HG03103 (cell line): Measurements from ENCODE around the gene CLEC18A.
"Not testable (repeated sequence)": the region's sequence is repeated elsewhere in the genome, so short reads cannot be mapped to it uniquely, and the experiment has no call there.

Experiments used
- ATAC-seq: cut with Tn5 transposase; IDR thresholded peaks from one replicate; pipeline ENCODE4 v1.9.1; 2021; ENCODE audit warnings: low read depth; ENCODE audit not compliant: unreplicated experiment

CLEC18A gene

GRCh38 chr16:69951017-69951671 lies at the start of gene CLEC18A:
TSS of gene CLEC18A (plus strand) at chr16:69951334. CDS start at chr16:69951367, 33 bp downstream.
- ATAC-seq = not testable (repeated sequence)

GRCh38 chr16:69903865-69904415 lies 47.2 kb upstream of the CLEC18A start:
- no peak for ATAC-seq

GRCh38 chr16:69904495-69905170 lies 46.5 kb upstream of the CLEC18A start:
- ATAC-seq = no peak

- ATAC-seq = no peak
Measured at GRCh38 chr16:69905171-69905555, 46.0 kb upstream of the CLEC18A start.

- no peak for ATAC-seq
Measured at GRCh38 chr16:69906838-69907401, 44.2 kb upstream of the CLEC18A start.

- ATAC-seq = no peak
Measured at GRCh38 chr16:69909043-69909442, 42.1 kb upstream of the CLEC18A start.

GRCh38 chr16:69909760-69910159 lies 41.4 kb upstream of the CLEC18A start:
- ATAC-seq = no peak

- ATAC-seq = no peak
Measured at GRCh38 chr16:69910964-69911363, 40.2 kb upstream of the CLEC18A start.

GRCh38 chr16:69916462-69916861 lies 34.7 kb upstream of the CLEC18A start:
- ATAC-seq = no peak

GRCh38 chr16:69917311-69917710 lies 33.8 kb upstream of the CLEC18A start:
- no peak for ATAC-seq

- no peak for ATAC-seq
Measured at GRCh38 chr16:69917739-69918138, 33.4 kb upstream of the CLEC18A start.

GRCh38 chr16:69918241-69918640 lies 32.9 kb upstream of the CLEC18A start:
- no peak for ATAC-seq

GRCh38 chr16:69921127-69921526 lies 30.0 kb upstream of the CLEC18A start:
- ATAC-seq = no peak

- no peak for ATAC-seq
Measured at GRCh38 chr16:69922200-69922599, 28.9 kb upstream of the CLEC18A start.

GRCh38 chr16:69924041-69924775 lies 26.9 kb upstream of the CLEC18A start:
- no peak for ATAC-seq

GRCh38 chr16:69924777-69925191 lies 26.4 kb upstream of the CLEC18A start:
- ATAC-seq = no peak

- ATAC-seq = no peak
Measured at GRCh38 chr16:69925311-69925710, 25.8 kb upstream of the CLEC18A start.

- ATAC-seq = no peak
Measured at GRCh38 chr16:69926241-69926640, 24.9 kb upstream of the CLEC18A start.

GRCh38 chr16:69927056-69927757 lies 23.9 kb upstream of the CLEC18A start:
- no peak for ATAC-seq

GRCh38 chr16:69928856-69929400 lies 22.2 kb upstream of the CLEC18A start:
- ATAC-seq = no peak
